NCI-H2171 treated with DMSO at 0.1 percent for 48 hours (cell line): ENCODE data around the gene SERF1A.
"Not testable (repeated sequence)": the region's sequence is repeated elsewhere in the genome, so short reads cannot be mapped to it uniquely, and the experiment has no call there.

Experiments
- DNase-seq: peaks from one replicate; lab custom pipeline; 2025; lab: John Stamatoyannopoulos, UW

SERF1A gene

DNA sequence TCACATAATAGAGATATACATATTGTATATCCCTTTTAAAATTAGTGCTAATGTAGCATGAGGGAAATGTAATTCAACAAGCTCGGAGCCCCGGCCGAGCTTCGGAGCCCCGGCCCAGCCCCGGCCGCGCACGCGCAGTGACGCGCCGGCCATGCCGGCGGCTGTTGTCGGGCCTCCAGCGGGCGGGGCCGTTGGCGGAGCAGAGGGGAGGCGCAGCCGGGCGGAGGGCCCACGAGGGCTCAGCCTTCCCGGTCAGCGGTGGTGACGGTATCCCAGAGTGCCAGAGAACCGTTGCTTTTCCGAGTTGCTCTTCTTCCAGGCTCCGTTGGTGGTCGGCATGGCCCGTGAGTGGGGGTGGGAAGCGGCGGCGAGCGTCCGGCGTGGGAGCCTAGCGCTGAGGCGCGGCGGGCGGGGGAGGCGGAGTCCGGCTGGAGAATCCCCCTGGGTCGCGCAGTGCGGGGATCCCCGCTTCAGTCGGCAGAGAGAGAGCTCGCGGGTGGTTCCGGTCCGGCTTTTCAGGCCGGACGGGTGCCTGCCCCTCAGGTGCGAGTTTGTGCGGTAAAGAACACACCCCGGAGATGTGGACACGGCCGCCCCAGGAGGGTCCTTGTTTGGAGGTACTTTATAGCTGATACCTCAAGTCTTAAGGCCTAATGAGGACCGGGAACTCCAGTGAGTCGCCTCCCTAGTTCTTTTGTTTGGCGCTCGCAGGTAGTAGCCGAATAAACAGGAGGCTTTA, at the start of gene SERF1A:
Gene SERF1A, plus strand, starts transcription at position 137 of the 739 bp plus-strand sequence. Its CDS starts 201 bp downstream, at position 338.
- not testable (repeated sequence) for DNase-seq

DNA sequence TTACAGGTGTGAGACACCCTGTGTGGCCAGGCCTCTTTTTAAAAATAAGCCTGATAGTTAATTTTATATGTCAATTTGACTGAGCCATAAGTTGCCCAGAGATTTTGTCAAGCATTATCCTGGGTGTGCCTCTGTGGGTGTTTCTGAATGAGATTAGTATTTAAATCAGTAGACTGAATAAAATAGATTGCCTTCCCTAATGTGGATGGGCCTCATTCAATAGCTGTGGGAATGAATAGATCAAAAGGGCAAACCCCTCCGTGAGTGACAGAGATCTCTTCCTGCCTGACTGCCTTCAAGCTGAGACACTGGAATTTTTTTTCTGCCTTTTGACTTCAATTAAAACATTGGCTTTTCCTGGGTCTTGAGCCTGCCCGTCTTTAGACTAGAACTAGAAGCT, 33.7 kb upstream of the SERF1A start:
- not testable (repeated sequence) for DNase-seq

DNA sequence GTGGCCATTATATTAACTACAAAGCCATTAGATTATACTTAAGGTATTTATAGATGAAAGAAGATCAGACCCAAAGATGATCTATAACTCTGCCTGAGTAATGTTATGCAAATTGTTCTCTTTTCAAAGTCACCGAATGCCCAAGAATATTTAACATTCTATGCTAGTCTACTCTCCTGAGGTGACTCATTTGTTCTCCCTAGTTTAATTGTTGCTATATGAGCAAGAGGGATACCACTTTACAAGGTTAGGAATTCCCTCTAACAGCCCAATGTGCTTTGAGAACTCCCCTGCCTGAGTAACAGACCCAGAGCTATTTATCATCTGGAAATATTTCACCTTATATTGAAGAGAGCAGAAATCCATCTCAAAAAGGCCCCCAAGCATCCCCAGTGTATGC, 29.8 kb upstream of the SERF1A start:
- DNase-seq: not testable (repeated sequence)

DNA sequence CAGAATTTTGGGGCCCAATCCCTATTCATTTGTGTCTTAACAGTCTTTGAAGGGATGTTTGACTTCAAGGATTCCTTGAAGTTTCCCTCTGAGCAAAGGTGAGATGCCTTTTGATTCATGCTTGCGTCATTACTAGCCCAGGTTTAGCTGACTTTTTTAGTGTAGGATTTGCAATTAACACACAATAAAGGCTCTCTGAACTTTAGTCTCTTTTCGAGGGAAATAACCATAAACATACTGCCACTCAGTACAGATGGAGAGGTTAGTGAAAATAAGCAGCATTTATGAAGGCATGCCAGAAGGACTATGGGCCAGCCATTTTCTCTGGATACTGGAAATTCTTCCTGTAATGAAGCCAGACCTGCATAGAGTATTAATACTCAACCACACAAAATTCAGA, 4.4 kb upstream of the SERF1A start:
- DNase-seq: not testable (repeated sequence)

DNA sequence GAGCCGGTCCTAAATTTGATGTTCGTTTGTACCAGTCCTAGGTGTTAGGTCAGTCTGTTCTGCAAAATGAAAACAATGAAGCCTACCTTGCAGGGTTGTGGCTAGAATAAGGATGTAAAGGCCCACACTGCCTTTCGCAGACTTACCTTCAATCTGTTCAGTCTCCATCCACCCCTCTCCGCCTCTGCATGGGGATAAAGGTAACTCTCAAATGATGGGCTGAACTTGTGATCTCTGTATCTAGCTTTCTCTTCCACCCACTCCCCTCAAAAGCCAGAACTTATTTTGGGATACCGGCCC, 753 bp downstream of the SERF1A start:
- not testable (repeated sequence) for DNase-seq

DNA sequence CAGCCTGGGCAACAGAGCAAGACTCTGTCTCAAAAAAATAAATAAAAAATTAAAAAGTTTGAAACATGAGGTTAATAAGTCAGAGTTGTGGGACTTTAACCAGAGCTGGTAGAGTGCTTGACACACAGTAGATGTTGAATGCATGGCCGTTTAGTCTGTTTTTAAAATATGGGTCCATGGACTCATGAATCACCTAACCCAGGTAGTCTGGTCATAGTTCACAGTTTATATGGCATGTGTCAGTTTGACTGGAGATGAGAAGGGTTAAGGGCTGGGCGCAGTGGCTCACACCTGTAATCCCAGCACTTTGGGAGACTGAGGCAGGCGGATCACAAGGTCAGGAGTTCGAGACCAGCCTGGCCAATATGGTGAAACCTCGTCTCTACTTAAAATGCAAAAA, 6.2 kb downstream of the SERF1A start:
- DNase-seq: not testable (repeated sequence)

DNA sequence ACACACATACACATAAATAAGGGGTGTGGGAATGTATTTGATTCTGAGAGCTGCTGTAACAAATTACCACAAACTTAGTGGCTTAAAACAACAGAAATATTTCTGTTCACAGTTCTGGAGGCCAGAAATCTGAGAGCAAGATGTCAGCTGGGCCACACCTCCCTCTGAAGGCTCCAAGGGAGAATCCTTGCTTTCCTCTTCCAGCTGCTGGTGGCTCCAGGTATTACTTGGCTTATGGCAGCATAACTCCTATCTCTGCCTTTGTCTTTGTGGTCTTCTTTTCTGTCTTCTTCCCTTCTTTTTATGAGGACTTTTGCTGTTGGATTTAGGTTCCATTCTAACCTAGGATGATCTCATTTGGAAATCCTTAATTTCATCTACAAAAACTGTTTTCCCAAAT, 16.4 kb downstream of the SERF1A start:
- not testable (repeated sequence) for DNase-seq

DNA sequence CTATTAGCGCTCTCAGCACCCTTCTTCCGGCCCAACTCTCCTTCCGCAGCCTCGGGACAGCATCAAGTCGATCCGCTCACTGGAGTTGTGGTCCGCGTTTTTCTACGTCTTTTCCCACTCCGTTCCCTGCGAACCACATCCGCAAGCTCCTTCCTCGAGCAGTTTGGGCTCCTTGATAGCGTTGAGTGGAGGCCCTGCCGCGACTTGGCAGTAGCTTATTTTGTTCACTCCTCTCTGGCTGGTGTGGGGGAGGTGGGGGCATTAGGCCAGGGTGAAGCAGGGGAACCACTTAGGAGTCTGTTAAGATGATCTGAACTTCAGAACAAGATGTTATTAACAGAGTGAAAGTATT, 24.7 kb downstream of the SERF1A start:
- not testable (repeated sequence) for DNase-seq

DNA sequence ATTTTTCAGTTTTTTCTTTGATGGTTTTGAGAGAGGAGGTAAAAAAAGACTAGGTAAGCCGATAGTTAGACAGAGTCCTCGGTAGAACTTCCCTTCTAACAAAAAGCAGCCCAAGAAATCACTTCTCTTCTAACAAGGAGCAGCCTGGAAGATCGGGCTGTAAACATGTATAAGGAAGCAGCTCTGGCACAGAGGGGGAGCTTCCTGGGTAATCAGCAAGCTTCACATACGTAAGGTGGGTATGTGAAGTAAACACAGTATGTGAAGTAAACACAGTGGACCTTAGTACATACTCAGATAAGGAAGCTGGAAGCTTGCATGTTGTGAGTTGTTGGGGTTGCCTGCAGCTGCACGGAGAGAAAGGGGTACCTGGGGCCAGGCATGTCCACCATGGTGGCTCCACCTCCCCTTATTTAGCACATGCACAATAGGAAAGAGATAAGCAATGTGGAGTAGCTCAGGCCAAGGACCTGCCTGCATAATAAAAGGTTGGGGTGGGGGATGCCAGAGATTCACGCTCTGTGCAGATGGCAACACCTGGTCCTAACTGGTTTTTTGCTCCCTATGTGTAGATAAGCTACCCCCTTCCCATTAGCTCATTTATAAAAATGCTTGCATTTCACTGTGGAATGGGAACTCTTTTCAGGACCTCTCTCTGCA, 31.4 kb downstream of the SERF1A start:
- not testable (repeated sequence) for DNase-seq

DNA sequence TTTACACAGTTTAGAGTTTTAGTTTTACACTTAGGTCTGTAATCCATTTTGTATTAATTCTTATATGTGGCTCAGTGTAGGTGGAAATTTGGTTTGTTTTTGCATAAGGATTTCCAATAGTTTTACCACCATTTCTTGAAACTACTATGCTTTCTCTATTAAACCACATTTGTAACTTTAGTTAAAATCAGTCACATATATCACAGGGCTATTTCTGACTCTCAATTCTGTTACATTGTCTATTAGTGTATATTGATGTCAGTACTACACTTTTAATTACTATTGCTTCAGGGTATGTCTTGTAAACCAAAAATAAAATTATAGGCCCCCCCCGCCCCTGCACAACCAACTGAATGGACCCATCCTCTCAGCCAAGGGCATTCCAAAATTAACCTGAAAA, 32.1 kb downstream of the SERF1A start:
- DNase-seq: not testable (repeated sequence)

DNA sequence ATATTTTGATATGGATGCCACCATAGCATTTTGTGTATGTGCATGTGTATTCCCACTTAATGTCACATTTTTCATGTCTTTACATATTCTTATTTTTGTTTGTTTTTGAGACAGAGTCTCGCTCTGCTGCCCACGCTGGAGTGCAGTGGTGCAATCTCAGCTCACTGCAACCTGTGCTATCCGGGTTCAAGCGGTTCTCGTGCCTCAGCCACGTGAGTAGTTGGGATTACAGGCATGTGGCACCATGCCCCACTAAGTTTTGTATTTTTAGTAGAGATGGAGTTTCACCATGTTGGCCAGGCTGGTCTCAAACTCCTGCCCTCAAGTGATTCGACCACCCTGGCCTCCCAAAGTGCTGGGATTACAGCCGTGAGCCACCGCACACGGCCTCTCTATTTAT, 52.6 kb downstream of the SERF1A start:
- DNase-seq: not testable (repeated sequence)
